ENCODE data around the gene SH3PXD2A. TPM values are rescaled to one million over a fixed set of nuclear protein-coding genes. Genes with fewer than 3 reads are reported as not detected.

SH3PXD2A gene
- total RNA-seq, 1 donor: 29.0 TPM

- peaks cover 18% of the 10 kb centered on the region for H3K4me1 ChIP-seq (ENCODE audit: insufficient read depth, low read length)
- TF ChIP-seq CTCF (IDR thresholded peaks at IDR 0.05; ENCODE audit: extremely low read depth, low read depth, low read length): no peak
- peak; percentile 59 for DNase-seq (ENCODE audit: insufficient read length, low spot score, missing footprints)
Observed at GRCh38 chr10:103717341-103718246, 137.8 kb downstream of the SH3PXD2A start.

GRCh38 chr10:103716206-103717160, 138.9 kb downstream of the SH3PXD2A start:
- peaks cover 18% of the 10 kb centered on the region for H3K4me1 ChIP-seq (ENCODE audit: insufficient read depth, low read length)
- H2AFZ ChIP-seq (ENCODE audit: low read length): peak overlapping the region; percentile 50
- H3K27ac ChIP-seq (ENCODE audit: low read depth, low read length): peak overlapping the region; percentile 71
- no peaks in the 10 kb centered on the region for H3K9me3 ChIP-seq (ENCODE audit: low read depth, low read length)
- H3K36me3 ChIP-seq (ENCODE audit: insufficient read depth, low read length): no peaks in the 10 kb centered on the region
- H3K79me2 ChIP-seq (ENCODE audit: insufficient read depth, low read length): no peaks in the 10 kb centered on the region
- no peaks in the 10 kb centered on the region for H4K20me1 ChIP-seq (ENCODE audit: insufficient read depth, low read length)
- no peak overlapping the region for H3K4me3 ChIP-seq (ENCODE audit: insufficient read depth, low read length)
- TF ChIP-seq CTCF (IDR thresholded peaks at IDR 0.05; ENCODE audit: extremely low read depth, low read depth, low read length): no peak
- DNase-seq (ENCODE audit: insufficient read length, low spot score, missing footprints): peak; percentile 78
- H3K27me3 ChIP-seq (ENCODE audit: insufficient read depth, low read length): no peaks in the 10 kb centered on the region
- H3K4me2 ChIP-seq (ENCODE audit: insufficient read depth, low read length): no peak overlapping the region

More at GRCh38 chr10:103717341-103718246, 137.8 kb downstream of the SH3PXD2A start:
- H3K36me3 ChIP-seq (ENCODE audit: insufficient read depth, low read length): no peaks in the 10 kb centered on the region
- no peak overlapping the region for H2AFZ ChIP-seq (ENCODE audit: low read length)
- no peak overlapping the region for H3K4me3 ChIP-seq (ENCODE audit: insufficient read depth, low read length)
- no peak overlapping the region for H3K4me2 ChIP-seq (ENCODE audit: insufficient read depth, low read length)
- no peak overlapping the region for H3K27ac ChIP-seq (ENCODE audit: low read depth, low read length)
- no peaks in the 10 kb centered on the region for H3K27me3 ChIP-seq (ENCODE audit: insufficient read depth, low read length)
- no peaks in the 10 kb centered on the region for H3K9me3 ChIP-seq (ENCODE audit: low read depth, low read length)
- H3K79me2 ChIP-seq (ENCODE audit: insufficient read depth, low read length): no peaks in the 10 kb centered on the region
- H4K20me1 ChIP-seq (ENCODE audit: insufficient read depth, low read length): no peaks in the 10 kb centered on the region

GRCh38 chr10:103715430-103715829, 139.9 kb downstream of the SH3PXD2A start:
- no peak for TF ChIP-seq CTCF (IDR thresholded peaks at IDR 0.05; ENCODE audit: extremely low read depth, low read depth, low read length)
- H3K27me3 ChIP-seq (ENCODE audit: insufficient read depth, low read length): no peaks in the 10 kb centered on the region
- H3K27ac ChIP-seq (ENCODE audit: low read depth, low read length): peak overlapping the region; percentile 71
- no peak overlapping the region for H3K4me3 ChIP-seq (ENCODE audit: insufficient read depth, low read length)
- peaks cover 18% of the 10 kb centered on the region for H3K4me1 ChIP-seq (ENCODE audit: insufficient read depth, low read length)
- no peaks in the 10 kb centered on the region for H3K36me3 ChIP-seq (ENCODE audit: insufficient read depth, low read length)
- H3K79me2 ChIP-seq (ENCODE audit: insufficient read depth, low read length): no peaks in the 10 kb centered on the region
- no peaks in the 10 kb centered on the region for H4K20me1 ChIP-seq (ENCODE audit: insufficient read depth, low read length)
- H3K4me2 ChIP-seq (ENCODE audit: insufficient read depth, low read length): no peak overlapping the region
- DNase-seq (ENCODE audit: insufficient read length, low spot score, missing footprints): peak; percentile 97
- H3K9me3 ChIP-seq (ENCODE audit: low read depth, low read length): no peaks in the 10 kb centered on the region
- peak overlapping the region; percentile 74 for H2AFZ ChIP-seq (ENCODE audit: low read length)
